C4-2B (cell line): ENCODE measurements around the gene PDE4B.
"Not testable (repeated sequence)": the region's sequence is repeated elsewhere in the genome, so short reads cannot be mapped to it uniquely, and the experiment has no call there.

Experiments used
- H3K27ac ChIP-seq: fragments of 450-650 bp; 2 replicates; pipeline ENCODE4 v1.5.1; 2017
- ZFX ChIP-seq: fragments of 450-650 bp; IDR thresholded peaks from 2 replicates; pipeline ENCODE4 v1.6.1; 2017
- TF ChIP-seq, protein P1 (sequence below): fragments of 450-650 bp; conservative IDR thresholded peaks from 2 replicates; pipeline ENCODE4 v1.5.1; 2017; ENCODE audit warnings: mild to moderate bottlenecking

Gene PDE4B

DNA sequence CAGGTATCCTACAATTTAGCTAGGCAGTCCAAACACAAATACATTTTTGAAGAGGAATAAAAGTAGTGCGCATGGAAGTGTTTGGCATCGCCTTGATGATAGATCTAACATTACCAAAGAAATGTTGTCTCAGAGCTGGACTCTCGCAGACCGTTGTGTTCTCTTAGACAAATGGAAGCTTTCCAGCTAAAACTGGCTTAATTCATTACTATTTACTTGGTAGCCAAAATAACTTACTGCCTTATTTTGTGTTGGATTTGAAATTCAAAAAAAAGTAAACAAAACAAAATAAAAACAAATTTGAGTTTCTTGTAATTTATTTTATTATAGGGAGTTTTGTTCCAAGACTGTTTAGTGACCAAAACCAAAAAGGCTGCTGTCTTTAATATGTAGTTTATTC is 51.6 kb downstream of the PDE4B start:
- H3K27ac ChIP-seq, result no peak overlapping the region
- no peak for TF ChIP-seq ZFX

DNA sequence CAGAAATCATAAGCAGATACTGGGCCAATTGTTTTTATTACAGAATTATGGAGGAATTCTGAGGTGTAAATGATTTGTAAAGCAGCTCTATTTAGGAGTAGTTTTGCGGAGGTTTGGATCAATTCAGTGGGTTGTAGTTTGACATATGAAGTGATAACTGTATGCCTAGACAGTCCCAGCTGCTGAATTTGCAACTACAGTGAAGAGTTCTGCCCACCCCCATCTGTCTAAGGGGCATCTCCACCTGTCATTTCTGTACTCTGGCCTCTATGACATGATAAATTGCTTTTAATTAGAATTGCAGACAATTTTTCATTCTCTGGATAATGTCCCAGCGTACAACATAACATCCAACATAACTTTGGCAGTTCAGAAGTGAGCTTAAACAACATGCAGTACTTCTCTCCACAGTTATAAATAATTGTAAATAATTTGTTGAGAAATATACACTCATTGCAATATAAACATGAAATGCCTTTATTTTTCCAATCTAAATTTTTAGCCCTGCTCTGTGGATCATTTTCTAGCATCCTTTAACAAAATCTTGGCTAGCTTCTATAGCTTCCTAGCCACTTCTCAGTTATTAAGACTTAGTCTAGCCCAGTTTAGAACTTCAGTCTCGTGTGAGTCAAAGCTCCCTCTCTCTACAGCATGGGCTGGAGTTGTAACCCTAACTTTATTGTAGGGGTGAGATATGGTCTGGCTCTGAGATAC is 52.3 kb downstream of the PDE4B start:
- TF ChIP-seq, protein P1, sequence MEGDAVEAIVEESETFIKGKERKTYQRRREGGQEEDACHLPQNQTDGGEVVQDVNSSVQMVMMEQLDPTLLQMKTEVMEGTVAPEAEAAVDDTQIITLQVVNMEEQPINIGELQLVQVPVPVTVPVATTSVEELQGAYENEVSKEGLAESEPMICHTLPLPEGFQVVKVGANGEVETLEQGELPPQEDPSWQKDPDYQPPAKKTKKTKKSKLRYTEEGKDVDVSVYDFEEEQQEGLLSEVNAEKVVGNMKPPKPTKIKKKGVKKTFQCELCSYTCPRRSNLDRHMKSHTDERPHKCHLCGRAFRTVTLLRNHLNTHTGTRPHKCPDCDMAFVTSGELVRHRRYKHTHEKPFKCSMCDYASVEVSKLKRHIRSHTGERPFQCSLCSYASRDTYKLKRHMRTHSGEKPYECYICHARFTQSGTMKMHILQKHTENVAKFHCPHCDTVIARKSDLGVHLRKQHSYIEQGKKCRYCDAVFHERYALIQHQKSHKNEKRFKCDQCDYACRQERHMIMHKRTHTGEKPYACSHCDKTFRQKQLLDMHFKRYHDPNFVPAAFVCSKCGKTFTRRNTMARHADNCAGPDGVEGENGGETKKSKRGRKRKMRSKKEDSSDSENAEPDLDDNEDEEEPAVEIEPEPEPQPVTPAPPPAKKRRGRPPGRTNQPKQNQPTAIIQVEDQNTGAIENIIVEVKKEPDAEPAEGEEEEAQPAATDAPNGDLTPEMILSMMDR, result no peak
- TF ChIP-seq ZFX, result no peak
- H3K27ac ChIP-seq, result no peak overlapping the region

DNA sequence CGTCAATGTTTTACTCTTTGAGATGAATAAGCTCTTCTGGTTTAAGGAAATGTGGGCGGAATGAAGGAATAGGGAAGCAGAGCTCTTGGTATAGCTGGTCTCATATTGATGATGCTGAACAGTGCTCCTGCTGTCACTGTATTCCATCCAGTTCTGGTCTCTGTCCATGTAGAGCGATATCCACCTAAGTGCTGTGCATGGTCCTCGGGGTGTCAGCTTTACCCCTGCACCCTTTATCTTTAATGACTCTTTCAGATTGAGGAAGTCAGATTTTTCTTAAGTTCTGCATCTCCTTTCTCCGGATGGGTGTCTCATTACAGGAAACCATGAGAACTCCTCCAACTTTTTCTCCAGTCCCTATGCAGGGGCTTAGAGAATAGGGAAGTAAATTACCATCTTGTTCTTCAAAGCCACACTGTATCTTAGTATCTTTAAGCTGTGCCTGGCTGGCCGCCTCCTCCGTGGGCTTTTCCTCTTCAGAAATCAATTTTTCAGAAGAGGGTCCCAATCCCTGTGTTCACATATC is 52.9 kb downstream of the PDE4B start:
- no peak for TF ChIP-seq ZFX
- TF ChIP-seq, protein P1, result no peak
- no peak overlapping the region for H3K27ac ChIP-seq

DNA sequence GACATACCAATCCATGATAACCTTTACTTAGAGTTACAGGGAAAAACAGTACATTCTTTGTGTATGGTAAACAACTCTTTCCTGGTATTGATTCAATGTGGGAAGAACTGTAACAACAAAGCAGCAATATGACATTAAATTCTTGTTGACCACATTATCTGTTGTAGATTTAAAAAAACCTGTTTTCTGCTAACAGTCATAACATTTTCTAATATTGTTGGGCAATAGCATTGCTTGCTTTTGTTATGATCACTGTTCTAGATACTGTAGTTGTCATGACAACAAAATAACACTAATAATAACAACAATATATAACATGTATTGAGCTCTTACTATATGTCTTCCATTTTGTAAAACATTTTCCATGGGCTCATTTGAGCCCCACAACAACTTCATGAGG is 54.2 kb downstream of the PDE4B start:
- no peak for TF ChIP-seq ZFX
- TF ChIP-seq, protein P1, result no peak
- H3K27ac ChIP-seq, result no peak overlapping the region

DNA sequence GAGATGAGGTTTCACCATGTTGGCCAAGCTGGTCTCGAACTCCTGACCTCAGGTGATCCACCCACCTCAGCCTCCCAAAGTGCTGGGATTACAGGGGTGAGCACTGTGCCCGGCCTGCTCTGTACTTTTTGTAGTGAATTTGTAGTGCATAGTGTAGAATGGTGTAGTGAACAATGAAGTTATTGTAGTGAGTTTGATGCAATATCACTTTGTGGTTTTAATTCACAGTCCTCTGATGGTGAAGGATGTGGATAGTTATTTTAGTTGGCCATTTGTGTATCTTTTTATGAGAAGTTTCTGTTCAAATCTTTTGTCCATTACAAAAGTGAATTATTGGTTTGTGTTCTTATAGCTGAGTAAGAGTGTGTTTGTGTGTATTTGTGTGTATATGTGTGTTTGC is 57.6 kb downstream of the PDE4B start:
- TF ChIP-seq ZFX, result no peak
- TF ChIP-seq, protein P1, result no peak
- no peak overlapping the region for H3K27ac ChIP-seq

DNA sequence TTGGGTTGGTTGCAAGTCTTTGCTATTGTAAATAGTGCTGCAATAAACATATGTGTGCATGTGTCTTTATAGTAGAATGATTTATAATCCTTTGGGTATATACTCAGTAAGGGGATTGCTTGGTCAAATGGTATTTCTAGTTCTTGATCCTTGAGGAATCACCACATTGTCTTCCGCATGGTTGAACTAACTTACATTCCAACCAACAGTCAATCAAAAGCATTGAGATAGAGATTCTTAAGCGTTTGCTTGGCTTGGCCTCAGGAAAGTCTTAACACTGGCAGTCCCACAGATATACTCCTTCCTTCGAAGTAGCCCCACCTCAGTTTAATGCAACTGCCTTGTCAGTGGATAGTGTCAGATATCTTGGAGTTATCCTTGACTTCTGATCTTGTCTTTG is 63.9 kb downstream of the PDE4B start:
- not testable (repeated sequence) for H3K27ac ChIP-seq

DNA sequence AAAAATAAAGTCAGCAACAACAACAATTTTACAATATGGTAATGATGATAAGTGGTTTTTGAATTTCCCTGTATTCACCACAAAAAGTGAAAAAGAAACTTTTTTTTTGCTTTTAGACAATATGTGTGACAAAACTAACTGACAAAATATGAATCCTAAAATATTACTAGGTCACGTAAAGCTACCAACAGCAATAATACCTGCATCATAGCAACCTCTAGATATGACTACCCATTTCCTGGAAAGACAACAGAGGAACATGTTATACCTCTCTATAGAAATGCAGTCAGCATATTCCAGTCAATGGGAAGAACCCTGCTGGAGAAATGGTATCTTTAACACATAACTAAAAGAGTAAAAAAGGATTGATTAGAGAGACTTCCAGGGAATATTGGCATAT is 73.7 kb downstream of the PDE4B start:
- H3K27ac ChIP-seq, result no peak overlapping the region
- no peak for TF ChIP-seq ZFX
- TF ChIP-seq, protein P1, result no peak

DNA sequence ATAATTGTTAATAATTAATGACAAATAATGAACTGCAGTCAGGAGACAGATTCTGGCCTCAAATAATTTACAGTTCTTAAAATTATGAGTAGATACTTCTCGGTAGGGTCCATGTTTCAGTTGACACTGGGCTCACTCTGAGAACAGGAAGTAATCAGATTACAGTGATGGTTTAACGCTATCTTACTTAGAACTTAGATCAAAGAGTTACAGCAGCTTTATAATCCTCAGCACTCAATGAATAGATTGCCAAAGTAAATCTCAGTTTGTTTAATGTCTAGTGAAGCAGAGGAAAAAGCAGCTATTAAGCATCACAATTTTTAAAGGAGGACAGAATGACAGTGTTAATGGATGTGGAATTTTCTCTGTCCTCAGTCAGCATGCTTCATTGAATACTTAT is 79.6 kb downstream of the PDE4B start:
- no peak overlapping the region for H3K27ac ChIP-seq
- no peak for TF ChIP-seq ZFX
- TF ChIP-seq, protein P1, result no peak

DNA sequence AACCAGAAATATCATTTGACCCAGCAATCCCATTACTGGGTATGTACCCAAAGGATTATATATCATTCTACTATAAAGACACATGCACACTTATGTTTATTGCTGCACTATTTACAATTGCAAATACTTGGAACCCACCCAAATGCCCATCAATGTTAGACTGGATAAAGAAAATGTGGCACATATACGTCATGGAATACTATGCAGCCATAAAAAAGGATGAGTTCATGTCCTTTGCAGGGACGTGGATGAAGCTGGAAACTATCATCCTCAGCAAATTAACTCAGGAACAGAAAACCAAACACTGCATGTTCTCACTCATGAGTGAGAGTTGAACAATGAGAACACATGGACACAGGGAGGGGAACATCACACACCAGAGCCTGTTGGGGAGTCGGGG is 85.6 kb downstream of the PDE4B start:
- H3K27ac ChIP-seq, result not testable (repeated sequence)
